GM18502 (cell line): ENCODE data around the gene TUSC2.
A peak's percentile ranks its signal among the peaks of the same experiment; 100 is the strongest.

Source experiments
- ATAC-seq: cut with Tn5 transposase; IDR thresholded peaks from one replicate; pipeline ENCODE4 v1.9.1; 2021; ENCODE audit warnings: mild to moderate bottlenecking; ENCODE audit not compliant: unreplicated experiment, poor library complexity

Gene TUSC2

DNA sequence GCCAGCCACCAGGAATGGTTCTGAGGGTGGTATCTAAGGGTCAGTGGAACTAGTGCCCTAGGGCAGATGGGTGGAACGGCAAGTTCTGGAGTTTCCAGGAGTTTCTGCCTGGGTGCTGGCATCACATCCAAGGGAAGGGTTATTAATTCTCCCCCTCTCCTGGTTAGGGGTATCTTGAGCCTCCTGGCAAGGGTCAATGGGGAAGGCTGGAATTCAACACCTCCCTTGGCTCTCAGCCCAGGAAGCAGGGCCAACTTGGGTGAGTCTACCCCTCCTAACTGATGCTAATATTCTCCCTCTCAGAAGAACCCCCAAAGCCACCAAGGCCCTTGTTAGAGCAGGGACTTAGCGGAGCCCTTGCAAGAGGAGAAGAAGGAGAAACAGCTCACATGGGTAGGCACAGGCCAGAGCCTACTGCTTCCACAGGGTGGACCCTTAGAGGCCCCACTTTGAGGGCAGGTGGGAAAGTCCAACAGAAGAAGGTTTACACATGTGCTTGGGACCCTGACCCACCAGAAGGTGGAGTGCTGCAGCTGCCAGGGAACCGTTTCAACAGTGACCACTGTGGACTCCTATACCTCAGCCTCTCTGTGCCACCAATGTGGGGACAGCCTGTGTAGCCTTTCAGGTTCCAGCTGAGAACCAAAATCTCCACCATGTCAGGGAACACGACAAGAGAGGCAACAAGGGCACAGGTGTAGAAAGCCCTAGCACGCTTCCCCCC, 28.0 kb upstream of the TUSC2 start:
- ATAC-seq = no peak

GRCh38 chr3:50354850-50355249, 26.8 kb upstream of the TUSC2 start:
- no peak for ATAC-seq

DNA sequence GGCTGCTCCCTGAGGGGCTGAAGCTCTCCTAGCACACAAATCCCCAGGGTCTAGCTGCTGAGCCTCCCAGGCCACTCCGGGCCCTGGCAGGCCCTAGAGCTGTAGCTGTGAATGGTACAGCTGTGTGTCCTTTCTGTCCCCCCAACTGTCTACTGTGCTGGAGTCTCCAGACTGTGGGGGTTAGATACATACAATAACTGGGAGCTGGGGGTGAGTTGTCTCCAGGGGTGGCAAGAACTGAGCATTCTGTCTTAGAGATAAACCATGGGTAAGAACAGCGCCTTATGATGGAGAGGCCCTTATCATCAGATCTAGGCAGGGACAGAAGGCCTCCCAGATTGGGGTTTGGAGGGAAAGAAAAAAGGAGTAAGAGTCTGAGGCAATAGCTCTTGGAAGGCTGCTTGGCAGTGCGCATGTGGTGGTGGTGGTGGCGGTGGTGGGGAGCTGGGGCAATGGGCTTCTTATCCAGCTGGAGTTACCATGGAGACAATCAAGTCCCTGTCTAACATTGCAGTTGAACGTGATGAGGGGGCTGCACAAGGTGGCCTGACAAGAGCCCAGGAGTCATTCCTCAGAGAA, 26.3 kb upstream of the TUSC2 start:
- ATAC-seq = no peak

DNA sequence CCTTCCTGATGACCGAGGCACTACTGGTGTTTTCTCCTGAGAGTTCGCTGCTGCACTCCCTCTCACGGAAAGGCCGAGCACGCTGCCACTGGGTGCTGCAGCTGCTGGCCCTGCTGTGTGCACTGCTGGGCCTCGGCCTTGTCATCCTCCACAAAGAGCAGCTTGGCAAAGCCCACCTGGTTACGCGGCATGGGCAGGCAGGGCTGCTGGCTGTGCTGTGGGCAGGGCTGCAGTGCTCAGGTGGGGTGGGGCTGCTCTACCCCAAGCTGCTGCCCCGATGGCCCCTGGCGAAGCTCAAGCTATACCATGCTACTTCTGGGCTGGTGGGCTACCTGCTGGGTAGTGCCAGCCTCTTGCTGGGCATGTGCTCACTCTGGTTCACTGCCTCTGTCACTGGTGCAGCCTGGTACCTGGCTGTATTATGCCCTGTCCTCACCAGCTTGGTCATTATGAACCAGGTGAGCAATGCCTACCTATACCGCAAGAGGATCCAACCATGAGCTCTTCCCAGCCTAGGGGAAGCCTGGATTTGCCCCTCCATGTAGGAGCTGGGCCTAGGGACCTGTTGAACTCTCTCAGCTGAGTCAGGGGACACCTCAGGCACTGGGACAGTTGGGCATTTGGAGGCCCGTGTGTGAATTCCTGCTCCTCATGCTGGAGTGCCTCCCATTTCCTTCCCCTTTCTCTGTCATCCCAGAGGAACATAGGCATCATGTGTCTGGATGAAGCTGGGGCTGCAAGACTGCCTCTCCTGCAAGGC, 25.4 kb upstream of the TUSC2 start:
- no peak for ATAC-seq

DNA sequence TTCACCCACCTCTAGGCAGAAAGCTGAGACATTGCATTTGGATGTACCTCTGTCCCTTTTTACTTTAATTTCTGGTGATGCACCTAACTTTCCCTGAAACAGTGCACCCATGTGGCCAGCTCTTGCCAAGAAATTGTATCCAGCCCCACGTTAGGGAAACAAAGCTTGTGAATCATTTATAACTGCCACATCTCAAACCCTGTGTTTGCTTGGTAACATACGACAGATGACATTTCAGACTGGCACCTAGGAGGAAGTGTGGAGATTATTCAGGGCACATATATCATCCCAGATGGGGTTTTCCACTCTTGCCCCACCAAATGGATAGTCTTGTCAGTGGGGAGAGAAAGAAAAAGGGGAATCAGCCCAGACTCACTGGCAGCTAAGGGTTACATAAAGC, 24.8 kb upstream of the TUSC2 start:
- ATAC-seq = no peak

GRCh38 chr3:50351323-50351697, 23.3 kb upstream of the TUSC2 start:
- no peak for ATAC-seq

- ATAC-seq = peak; percentile 84
Observed at GRCh38 chr3:50350527-50351322, 22.7 kb upstream of the TUSC2 start, which contains the start of the genes CYB561D2 and NPRL2. CYB561D2 (plus strand) TSS chr3:50350862; CDS start chr3:50351434, 572 bp downstream. NPRL2 (minus strand) TSS chr3:50350775; CDS start chr3:50350652, 123 bp downstream.

DNA sequence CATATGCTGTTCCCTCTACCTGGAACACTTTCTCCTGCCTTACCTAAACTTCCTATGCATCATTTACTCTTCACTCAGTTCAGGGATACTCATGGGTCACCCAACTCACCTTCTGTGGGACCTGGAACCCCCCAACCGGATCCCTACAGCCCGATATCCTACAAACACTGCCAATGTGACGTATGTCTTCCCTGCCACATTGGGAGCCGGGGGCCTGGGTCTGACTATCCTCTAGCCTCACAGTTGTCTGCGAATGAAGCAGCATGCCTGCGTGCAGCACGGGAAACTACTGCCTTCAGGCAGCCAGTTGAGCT, 22.1 kb upstream of the TUSC2 start:
- no peak for ATAC-seq

- ATAC-seq = no peak
Observed at GRCh38 chr3:50347187-50347813, 19.3 kb upstream of the TUSC2 start.

DNA sequence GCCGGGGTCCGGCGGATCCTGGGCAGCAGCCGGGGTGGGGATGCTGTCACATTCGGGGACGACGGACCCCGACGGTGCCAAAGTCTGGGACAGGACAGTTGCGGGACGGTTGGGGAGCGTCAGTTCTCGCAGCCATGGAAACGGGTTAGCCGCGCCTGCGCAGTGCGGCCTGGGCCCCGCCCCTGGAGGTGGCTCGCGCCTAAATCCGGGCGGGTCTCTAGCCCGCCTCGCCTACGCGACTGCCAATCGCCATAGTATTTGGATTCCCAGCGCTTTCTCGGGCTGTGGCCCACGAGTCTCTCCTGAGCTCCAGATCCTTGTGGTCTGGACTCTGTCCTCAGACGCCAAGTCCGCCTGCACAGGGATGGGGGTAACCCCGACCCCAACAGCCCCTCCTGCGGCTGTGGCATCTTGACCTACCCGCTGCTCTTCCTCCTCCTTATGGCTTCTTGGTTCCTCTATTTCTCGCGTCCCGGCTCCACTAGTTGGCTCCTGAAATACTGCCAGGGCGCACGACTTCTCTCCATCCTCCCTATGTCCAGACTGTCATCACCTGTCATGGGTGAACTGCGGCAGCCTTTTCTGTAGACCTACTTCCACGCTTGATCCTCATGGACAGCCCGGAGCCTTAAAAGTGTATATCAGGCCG, 17.7 kb upstream of the TUSC2 start, which contains the start of gene ZMYND10:
TSS of gene ZMYND10 (minus strand) at position 147 of the 649 bp plus-strand sequence. CDS start 153 bp downstream, outside the sequence.
- peak; percentile 36 for ATAC-seq

DNA sequence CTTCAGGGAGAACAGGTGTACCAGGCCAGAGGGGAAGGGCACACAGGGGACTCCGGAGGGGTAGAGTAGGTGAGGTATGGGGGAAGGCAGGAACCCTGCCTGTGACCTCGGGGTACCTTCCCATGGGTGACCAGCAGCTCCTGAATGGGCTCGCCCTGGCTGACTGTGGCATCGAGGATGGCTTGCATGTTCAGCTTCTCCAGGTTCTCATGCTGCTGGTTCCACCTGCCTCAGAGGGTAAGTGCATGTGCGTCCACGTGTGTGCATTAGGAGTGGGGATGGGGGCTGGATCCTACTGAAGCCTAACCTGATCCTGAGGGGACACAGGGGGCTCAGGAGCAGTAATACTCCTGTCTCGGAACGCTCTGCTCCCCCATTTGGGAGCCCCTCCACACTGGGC, 17.0 kb upstream of the TUSC2 start:
- no peak for ATAC-seq

GRCh38 chr3:50342813-50343633, 15.0 kb upstream of the TUSC2 start:
- ATAC-seq = no peak

DNA sequence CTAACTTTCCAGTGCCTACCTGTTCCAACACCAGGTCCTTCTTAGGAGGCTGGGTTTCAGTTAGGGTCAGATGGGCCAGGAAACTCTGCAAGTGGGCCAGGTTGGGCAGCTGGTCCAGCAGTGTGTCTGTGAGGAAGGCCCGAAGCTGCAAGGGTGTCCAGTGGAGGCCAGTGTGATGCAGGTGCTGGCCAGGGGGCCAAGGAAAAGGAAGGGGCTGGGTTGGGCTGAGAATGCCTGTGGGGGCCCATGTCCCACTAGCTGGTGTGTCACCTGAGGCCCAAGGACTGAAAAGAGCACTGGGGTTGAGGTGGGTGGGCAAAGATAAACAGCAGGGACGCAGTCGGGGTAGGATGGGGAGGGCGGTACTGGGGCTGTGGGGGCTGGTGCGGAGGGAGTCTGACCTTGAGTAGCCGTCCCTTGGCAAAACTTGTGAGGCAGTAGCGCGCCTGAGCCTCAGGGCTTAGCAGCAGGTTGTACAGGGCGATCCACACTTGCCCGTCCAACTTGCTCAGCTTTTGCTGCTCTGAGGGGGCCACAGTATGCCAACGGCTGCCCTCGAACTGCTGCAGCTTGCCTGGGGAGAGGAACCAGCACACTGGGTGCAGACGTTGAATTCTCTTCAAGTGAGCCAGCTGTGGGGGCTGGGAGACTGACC, 14.1 kb upstream of the TUSC2 start:
- ATAC-seq = no peak

GRCh38 chr3:50341537-50341936, 13.5 kb upstream of the TUSC2 start:
- no peak for ATAC-seq

GRCh38 chr3:50340448-50341329, 12.7 kb upstream of the TUSC2 start, which contains the start of gene RASSF1:
RASSF1 (minus strand) TSS chr3:50340836; CDS start chr3:50340805, 31 bp downstream.
- no peak for ATAC-seq

DNA sequence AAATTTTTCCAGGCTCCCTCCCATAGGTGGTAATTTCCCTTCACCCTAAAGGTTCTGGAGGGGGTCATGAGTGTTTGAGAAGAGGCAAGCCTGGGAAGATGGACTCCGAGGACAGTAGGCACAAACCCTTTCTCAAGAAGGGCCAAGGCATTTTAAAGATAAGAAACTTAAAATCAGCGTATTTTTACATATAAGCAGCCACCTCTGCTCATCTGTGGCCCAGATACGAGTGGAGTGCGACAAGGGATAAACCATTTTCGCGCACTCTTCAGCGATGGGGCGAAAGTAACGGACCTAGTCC, 12.1 kb upstream of the TUSC2 start:
- no peak for ATAC-seq

DNA sequence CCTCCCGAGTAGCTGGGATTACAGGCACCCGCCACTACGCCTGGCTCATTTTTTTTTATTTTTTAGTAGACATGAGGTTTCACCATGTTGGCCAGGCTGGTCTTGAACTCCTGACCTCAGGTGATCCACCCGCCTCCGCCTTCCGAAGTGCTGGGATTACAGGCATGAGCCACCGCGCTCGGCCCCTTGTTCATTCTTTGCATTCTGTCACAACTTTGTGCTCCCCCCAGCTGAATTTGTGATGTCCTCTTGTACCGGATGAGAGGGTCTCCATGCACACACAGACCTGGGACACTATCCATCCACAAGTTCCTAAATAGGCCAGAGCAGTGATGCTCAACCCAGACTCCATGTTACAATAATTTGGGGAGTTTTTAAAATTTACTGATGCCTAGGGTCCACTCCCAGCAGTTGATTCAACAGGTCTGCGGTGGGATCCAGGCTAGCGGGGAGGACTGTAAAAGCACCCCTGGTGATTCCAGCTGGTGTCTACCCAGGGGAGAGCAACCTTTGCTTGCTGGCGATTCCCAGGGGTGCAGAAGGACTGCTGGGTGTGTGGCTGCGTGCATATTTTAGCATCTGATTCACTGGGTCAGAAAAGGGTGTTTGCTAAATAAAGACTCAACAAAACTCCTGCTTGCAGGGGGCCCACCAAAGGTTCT, 11.6 kb upstream of the TUSC2 start:
- no peak for ATAC-seq
